Measurements from ENCODE around the gene IRGQ.

DNA sequence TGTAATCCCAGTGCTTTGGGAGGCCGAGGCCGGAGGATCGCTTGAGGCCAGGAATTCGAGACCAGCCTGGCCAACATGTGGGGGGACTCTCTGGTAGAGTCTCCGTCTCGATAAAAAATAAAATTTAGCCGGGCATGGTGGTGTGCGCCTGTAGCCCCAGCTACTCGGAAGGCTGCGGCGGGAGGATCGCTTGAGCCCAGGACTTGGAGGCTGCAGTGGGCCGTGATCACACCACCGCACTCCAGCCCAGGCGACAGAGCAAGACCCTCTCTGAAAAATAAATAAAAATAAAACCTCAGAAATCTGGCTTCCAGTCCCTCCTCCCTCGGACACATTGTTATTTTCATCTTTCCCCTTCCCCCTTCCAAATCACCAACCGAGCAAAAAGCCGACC lies 332 bp downstream of the IRGQ start:
- TF ChIP-seq GATA2 (IDR thresholded peaks at IDR 0.05; ENCODE audit: low read depth, low read length), result no peak
- TF ChIP-seq GATA3 (IDR thresholded peaks at IDR 0.05; ENCODE audit: low read depth, low read length), result no peak

Data from SH-SY5Y (cell line).